Erythroblast (primary cell): Measurements from ENCODE around the gene RELB.

Experiments used
- GATA1 ChIP-seq: IDR thresholded peaks from 2 replicates; pipeline ENCODE4 v1.6.1; 2011; ENCODE audit warnings: low read depth, mild to moderate bottlenecking, control low read depth, low read length, moderate library complexity
- POLR2A ChIP-seq: IDR thresholded peaks from 2 replicates; pipeline ENCODE4 v1.6.1; 2011; ENCODE audit warnings: mild to moderate bottlenecking, low read length

- TF ChIP-seq POLR2A = no peak
- no peak for TF ChIP-seq GATA1
Measured at GRCh38 chr19:44973982-44974735, 27.1 kb upstream of the RELB start.
